Endothelial cell of umbilical vein (primary cell): ENCODE results near the gene L3MBTL4. TPM values are rescaled to one million over a fixed set of nuclear protein-coding genes. Genes with fewer than 3 reads are reported as not detected.

Source experiments
- BruUV-seq: library from RNA; stranded (reverse); fragments of 400-500 nt; replicated peaks from 2 replicates; lab custom pipeline; 2021; lab: Mats Ljungman, UMichigan
- CTCF ChIA-PET: fragments of 300-600, 350-600 bp; sonication (Branson Sonifier 250); formaldehyde crosslinking; loops from one replicate; lab custom pipeline; 2021; ENCODE audit warnings: antibody characterized with exemption, inconsistent platforms; lab: Charles Lee
- POLR2A ChIA-PET: fragments of 300-600, 350-600 bp; sonication (Branson Sonifier 250); formaldehyde crosslinking; loops from one replicate; lab custom pipeline; 2021; ENCODE audit warnings: antibody characterized with exemption, inconsistent platforms; lab: Charles Lee
- DNase-seq: peaks from one replicate; pipeline ENCODE4 v3.0.0-alpha.2; 2011; ENCODE audit warnings: low read depth, low spot score
- FAIRE-seq: peaks from 2 replicates; lab custom pipeline; 2011; peaks lifted over from hg19 to GRCh38; lab: Jason Lieb, UNC
- H2AFZ ChIP-seq: 2 replicates; pipeline ENCODE4 v1.6.0; 2012; ENCODE audit warnings: low read depth, low read length, control low read depth, inconsistent platforms
- H3K27ac ChIP-seq: 2 replicates; pipeline ENCODE4 v1.5.1; 2011; ENCODE audit warnings: low read depth, mild to moderate bottlenecking, control low read depth, low read length, moderate library complexity; ENCODE audit not compliant: insufficient read depth
- H3K27me3 ChIP-seq, 2 experiments: 2 replicates each; pipeline versions ENCODE4 v1.6.0 to v1.6.1; 2011; ENCODE audit warnings: low read length in 2 of 2, mixed read lengths in 1 of 2; ENCODE audit not compliant: control insufficient read depth in 2 of 2, insufficient read depth in 2 of 2
- H3K36me3 ChIP-seq, 2 experiments: 2 replicates in 1 of 2; 3 replicates in 1 of 2; pipeline ENCODE4 v1.5.1; 2011; ENCODE audit warnings: low read length in 2 of 2, mild to moderate bottlenecking in 1 of 2, moderate library complexity in 1 of 2; ENCODE audit not compliant: control insufficient read depth in 2 of 2, insufficient read depth in 2 of 2; ENCODE audit errors: extremely low read depth in 1 of 2
- H3K4me1 ChIP-seq: 3 replicates; pipeline ENCODE4 v1.5.1; 2011; ENCODE audit warnings: mild to moderate bottlenecking, low read length; ENCODE audit not compliant: control insufficient read depth, insufficient read depth; ENCODE audit errors: extremely low read depth
- H3K4me2 ChIP-seq: 2 replicates; pipeline ENCODE4 v1.6.1; 2011; ENCODE audit warnings: low read length, control low read depth, mixed read lengths; ENCODE audit not compliant: insufficient read depth
- H3K4me3 ChIP-seq, 3 experiments: fragments of 200-600 bp in 1 of 3; sonication (generic), shearing (Covaris generic) in 1 of 3; replicated peaks in 1 of 3; 2 replicates each; pipeline ENCODE4 v1.5.1; 2011 to 2016; ENCODE audit warnings: control low read depth in 3 of 3, low read length in 3 of 3, mild to moderate bottlenecking in 2 of 3, inconsistent platforms in 1 of 3, low read depth in 1 of 3, moderate library complexity in 1 of 3; ENCODE audit not compliant: insufficient read depth in 1 of 3
- H3K79me2 ChIP-seq: 2 replicates; pipeline ENCODE4 v1.6.0; 2012; ENCODE audit warnings: low read length, inconsistent platforms; ENCODE audit not compliant: control insufficient read depth, insufficient read depth
- H3K9ac ChIP-seq: replicated peaks from 2 replicates; pipeline ENCODE3; 2011; ENCODE audit warnings: low read length, control low read depth; ENCODE audit not compliant: insufficient read depth; ENCODE audit errors: extremely low read depth
- H3K9me1 ChIP-seq: replicated peaks from 3 replicates; pipeline ENCODE4 v1.6.0; 2011; ENCODE audit warnings: mild to moderate bottlenecking, low read length; ENCODE audit not compliant: control insufficient read depth, insufficient read depth; ENCODE audit errors: extremely low read depth
- H3K9me3 ChIP-seq: replicated peaks from 2 replicates; pipeline ENCODE4 v1.5.1; 2012; ENCODE audit warnings: low read length, inconsistent platforms; ENCODE audit not compliant: control insufficient read depth, insufficient read depth
- H4K20me1 ChIP-seq: replicated peaks from 2 replicates; pipeline ENCODE3; 2011; ENCODE audit warnings: mild to moderate bottlenecking, low read length; ENCODE audit not compliant: control insufficient read depth, insufficient read depth; ENCODE audit errors: extremely low read depth
- CTCF ChIP-seq, 2 donors: IDR thresholded peaks; 1 replicate in 1 of 2; 2 replicates in 1 of 2; pipeline ENCODE4 v1.5.1; 2011; ENCODE audit warnings: low read length in 2 of 2, mild to moderate bottlenecking in 2 of 2, moderate library complexity in 2 of 2, control low read depth in 1 of 2, inconsistent platforms in 1 of 2, low read depth in 1 of 2; ENCODE audit not compliant: insufficient read depth in 1 of 2; ENCODE audit errors: extremely low read depth in 1 of 2
- EZH2 ChIP-seq: IDR thresholded peaks from 2 replicates; pipeline ENCODE4 v1.6.1; 2012; ENCODE audit warnings: borderline replicate concordance, low read depth, mild to moderate bottlenecking, moderate library complexity, low read length, inconsistent platforms; ENCODE audit not compliant: severe bottlenecking
- FOS ChIP-seq: IDR thresholded peaks from 2 replicates; pipeline ENCODE4 v1.6.1; 2011; ENCODE audit warnings: mild to moderate bottlenecking, low read length, moderate library complexity, borderline replicate concordance; ENCODE audit not compliant: insufficient read depth
- GATA2 ChIP-seq: IDR thresholded peaks from 2 replicates; pipeline ENCODE4 v1.7.0; 2011; ENCODE audit warnings: low read depth, mild to moderate bottlenecking, moderate library complexity, mixed read lengths, low read length; ENCODE audit not compliant: insufficient read length, insufficient read depth
- JUN ChIP-seq: IDR thresholded peaks from 2 replicates; pipeline ENCODE4 v1.6.1; 2011; ENCODE audit warnings: borderline replicate concordance, low read depth; ENCODE audit not compliant: insufficient read length, insufficient read depth
- MAX ChIP-seq: IDR thresholded peaks from 2 replicates; pipeline ENCODE4 v1.6.1; 2011; ENCODE audit not compliant: insufficient read depth, insufficient read length
- MYC ChIP-seq: IDR thresholded peaks from one replicate; pipeline ENCODE4 v1.6.1; 2011; ENCODE audit warnings: mild to moderate bottlenecking, low read depth, low read length
- POLR2A ChIP-seq: IDR thresholded peaks from 2 replicates; pipeline ENCODE4 v1.6.1; 2012; ENCODE audit warnings: low read depth, mild to moderate bottlenecking, control low read depth, low read length
- POLR2AphosphoS5 ChIP-seq: IDR thresholded peaks from 2 replicates; pipeline ENCODE4 v1.6.1; 2012; ENCODE audit warnings: low read depth, mild to moderate bottlenecking, control low read depth, low read length, moderate library complexity; ENCODE audit not compliant: insufficient read depth
- dilution Hi-C: fragments of 300-500 bp; cut with MboI; formaldehyde crosslinking; loops from one replicate; pipeline ENCODE4 v1.15.0; 2019; ENCODE audit warnings: low sequenced_read_pairs; ENCODE audit not compliant: extremely low pct_ligation_motif_present
- intact Hi-C: fragments of 100-400 bp; cut with micrococcal nuclease; formaldehyde crosslinking; loops from one replicate; pipeline ENCODE4 v1.10.0; 2022
- polyA plus RNA-seq, 4 experiments: library from polyadenylated mRNA; depleted of rRNA in 3 of 4; stranded (reverse) in 3 of 4; unstranded in 1 of 4; fragments of >200 nt; gene quantifications; 2 replicates each; pipeline versions ENCODE4 v1.2.1 to v1.2.3, GENCODE V29; 2011 to 2012; ENCODE audit warnings: missing spikeins in 1 of 4
- total RNA-seq: library from RNA; stranded (reverse); gene quantifications from 2 replicates; pipeline ENCODE4 v1.2.3, GENCODE V29; 2021

L3MBTL4 gene
- total and polyA plus RNA-seq, 2 donors (not counting 3 experiments of a cell fraction or from before 2014, with no cell fraction given), result 0.80 TPM; not detected in 1

GRCh38 chr18:6289843-6290242 is 124.9 kb downstream of the L3MBTL4 start:
- H2AFZ ChIP-seq, result no peak overlapping the region
- H3K4me2 ChIP-seq, result no peak overlapping the region
- no peaks in the 10 kb centered on the region for H3K79me2 ChIP-seq
- dilution Hi-C loops, result no loop called here
- H4K20me1 ChIP-seq, result no peaks in the 10 kb centered on the region
- no peak overlapping the region for H3K27ac ChIP-seq
- intact Hi-C loops, result loop anchor here (10.0 kb wide), 1 partner anchor 65 kb away; no protein-coding TSS in a partner anchor
- POLR2A ChIA-PET, result no interaction called here
- H3K27me3 ChIP-seq, result no peaks in the 10 kb centered on the region
- CTCF ChIA-PET, result interaction anchor here (0.6 to 0.8 kb wide), 2 partner anchors 9 to 12 kb away, joined by 3 read pairs; no protein-coding TSS in a partner anchor
- no peak for FAIRE-seq
- no peak overlapping the region for H3K4me3 ChIP-seq
- no peak overlapping the region for H3K9ac ChIP-seq
- H3K9me1 ChIP-seq, result no peaks in the 10 kb centered on the region
- H3K9me3 ChIP-seq, result no peaks in the 10 kb centered on the region
- no peaks in the 10 kb centered on the region for H3K4me1 ChIP-seq
- no TSS peak for BruUV-seq
- TF ChIP-seq JUN, result no peak
- TF ChIP-seq MYC, result no peak
- no peak for TF ChIP-seq EZH2
- TF ChIP-seq CTCF (IDR thresholded peaks at IDR 0.05; ENCODE audit: extremely low read depth in 1 of 2, insufficient read depth in 1 of 2, low read depth in 1 of 2, low read length in 2 of 2), result no peak
- TF ChIP-seq POLR2A, result no peak
- TF ChIP-seq MAX, result no peak
- TF ChIP-seq POLR2AphosphoS5, result no peak
- no peak for TF ChIP-seq FOS
- TF ChIP-seq GATA2, result no peak
- no peak for DNase-seq
- H3K36me3 ChIP-seq, result no peaks in the 10 kb centered on the region
